ENCODE data around the gene GHRH.

DNA sequence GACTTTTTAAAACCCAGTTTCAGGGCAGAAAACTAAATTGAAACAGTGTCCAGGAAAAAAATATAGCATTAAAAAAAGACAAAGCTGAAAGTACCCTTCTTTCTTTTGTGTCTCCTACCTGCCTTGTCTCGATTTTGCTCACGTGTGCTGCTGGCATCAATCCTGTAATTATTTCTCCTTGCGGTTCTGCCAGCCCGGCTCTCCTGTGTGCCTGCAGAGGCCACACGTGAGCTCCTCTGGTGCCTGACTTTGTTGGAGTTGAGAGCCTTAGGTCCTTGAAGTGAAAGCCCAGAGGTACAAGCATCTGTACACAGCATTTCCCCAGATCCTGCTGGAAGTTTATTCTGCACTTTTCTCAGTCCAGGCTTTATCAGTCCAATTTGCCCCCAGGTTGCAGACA, 36.5 kb downstream of the GHRH start:
- TF ChIP-seq, protein P1, sequence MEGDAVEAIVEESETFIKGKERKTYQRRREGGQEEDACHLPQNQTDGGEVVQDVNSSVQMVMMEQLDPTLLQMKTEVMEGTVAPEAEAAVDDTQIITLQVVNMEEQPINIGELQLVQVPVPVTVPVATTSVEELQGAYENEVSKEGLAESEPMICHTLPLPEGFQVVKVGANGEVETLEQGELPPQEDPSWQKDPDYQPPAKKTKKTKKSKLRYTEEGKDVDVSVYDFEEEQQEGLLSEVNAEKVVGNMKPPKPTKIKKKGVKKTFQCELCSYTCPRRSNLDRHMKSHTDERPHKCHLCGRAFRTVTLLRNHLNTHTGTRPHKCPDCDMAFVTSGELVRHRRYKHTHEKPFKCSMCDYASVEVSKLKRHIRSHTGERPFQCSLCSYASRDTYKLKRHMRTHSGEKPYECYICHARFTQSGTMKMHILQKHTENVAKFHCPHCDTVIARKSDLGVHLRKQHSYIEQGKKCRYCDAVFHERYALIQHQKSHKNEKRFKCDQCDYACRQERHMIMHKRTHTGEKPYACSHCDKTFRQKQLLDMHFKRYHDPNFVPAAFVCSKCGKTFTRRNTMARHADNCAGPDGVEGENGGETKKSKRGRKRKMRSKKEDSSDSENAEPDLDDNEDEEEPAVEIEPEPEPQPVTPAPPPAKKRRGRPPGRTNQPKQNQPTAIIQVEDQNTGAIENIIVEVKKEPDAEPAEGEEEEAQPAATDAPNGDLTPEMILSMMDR (IDR thresholded peaks at IDR 0.05; ENCODE audit: poor library complexity): no peak
- TF ChIP-seq EZH2phosphoT487 (IDR thresholded peaks at IDR 0.05; ENCODE audit: low read depth, severe bottlenecking, unreplicated experiment) (no peak), EZH2 (IDR thresholded peaks at IDR 0.05; ENCODE audit: borderline replicate concordance) (no peak)

Data from hepatocyte (in vitro differentiated cells).